Hippocampal formation (tissue), 2 donors: ENCODE data around the gene PNPLA5.
"Not testable (repeated sequence)": the region's sequence is repeated elsewhere in the genome, so short reads cannot be mapped to it uniquely, and the experiment has no call there.

Experiments
- DNase-seq, 2 donors: peaks; one replicate each; lab custom pipeline; 2025; lab: John Stamatoyannopoulos, UW

Gene PNPLA5

GRCh38 chr22:43881091-43882061 lies 10.4 kb downstream of the PNPLA5 start:
- DNase-seq, result no peak

- DNase-seq, result no peak
Observed at GRCh38 chr22:43880541-43880991, 11.2 kb downstream of the PNPLA5 start.

- no peak for DNase-seq
Observed at GRCh38 chr22:43879901-43880540, 11.8 kb downstream of the PNPLA5 start.

GRCh38 chr22:43878831-43879550 lies 12.8 kb downstream of the PNPLA5 start:
- DNase-seq, result no peak

- DNase-seq, result no peak
Observed at GRCh38 chr22:43878079-43878795, 13.6 kb downstream of the PNPLA5 start.

- no peak for DNase-seq
Observed at GRCh38 chr22:43876866-43877509, 14.8 kb downstream of the PNPLA5 start.

GRCh38 chr22:43869799-43870198 lies 22.0 kb downstream of the PNPLA5 start:
- DNase-seq, result no peak

GRCh38 chr22:43869001-43869400 lies 22.8 kb downstream of the PNPLA5 start:
- not testable (repeated sequence) for DNase-seq

- no peak for DNase-seq
Observed at GRCh38 chr22:43867839-43868635, 23.8 kb downstream of the PNPLA5 start.

- no peak for DNase-seq
Observed at GRCh38 chr22:43862882-43863202, 29.0 kb downstream of the PNPLA5 start.

- DNase-seq, result no peak
Observed at GRCh38 chr22:43862074-43862881, 29.5 kb downstream of the PNPLA5 start, which contains the start of gene SULT4A1. Gene SULT4A1 (minus strand): TSS chr22:43862513. CDS start chr22:43862382, 131 bp downstream.

GRCh38 chr22:43861529-43861928 lies 30.3 kb downstream of the PNPLA5 start:
- DNase-seq, result no peak

- no peak for DNase-seq
Observed at GRCh38 chr22:43860831-43861230, 31.0 kb downstream of the PNPLA5 start.

- no peak for DNase-seq
Observed at GRCh38 chr22:43860126-43860525, 31.7 kb downstream of the PNPLA5 start.

- DNase-seq, result no peak
Observed at GRCh38 chr22:43859621-43860020, 32.2 kb downstream of the PNPLA5 start.

GRCh38 chr22:43859176-43859575 lies 32.6 kb downstream of the PNPLA5 start:
- no peak for DNase-seq

- DNase-seq, result no peak
Observed at GRCh38 chr22:43858156-43858895, 33.5 kb downstream of the PNPLA5 start.

- DNase-seq, result no peak
Observed at GRCh38 chr22:43857367-43857766, 34.4 kb downstream of the PNPLA5 start.

- DNase-seq, result no peak
Observed at GRCh38 chr22:43855431-43855830, 36.4 kb downstream of the PNPLA5 start.
